GM23338 (cell line): ENCODE results near the gene IQCK. TPM values are rescaled to one million over a fixed set of nuclear protein-coding genes. Genes with fewer than 3 reads are reported as not detected.

Experiments
- ATAC-seq: fragments of 200-7000 bp; cut with Tn5 transposase; 3 replicates; pipeline ENCODE4 v1.9.1; 2020
- DNase-seq: peaks from one replicate; pipeline ENCODE4 v3.0.0-alpha.2; 2015; ENCODE audit warnings: low spot score
- H2AFZ ChIP-seq: fragments of 200-600 bp; sonication (generic); 2 replicates; pipeline ENCODE4 v1.8.0; 2016; ENCODE audit warnings: antibody characterized with exemption, mild to moderate bottlenecking, moderate library complexity
- H3F3A ChIP-seq: fragments of 200-600 bp; sonication (generic); replicated peaks from 2 replicates; pipeline ENCODE4 v1.8.0; 2017; ENCODE audit warnings: antibody characterized with exemption, mixed run types, low read depth
- H3K27ac ChIP-seq: fragments of 200-600 bp; sonication (generic); 2 replicates; pipeline ENCODE4 v1.6.1; 2016; ENCODE audit warnings: low read depth
- H3K27me3 ChIP-seq: fragments of 200-600 bp; sonication (generic); 2 replicates; pipeline ENCODE4 v1.8.0; 2016; ENCODE audit warnings: mild to moderate bottlenecking, mixed run types, moderate library complexity; ENCODE audit not compliant: insufficient read depth
- H3K36me3 ChIP-seq: fragments of 200-600 bp; sonication (generic); 2 replicates; pipeline ENCODE4 v1.8.0; 2016; ENCODE audit warnings: mild to moderate bottlenecking; ENCODE audit not compliant: insufficient read depth
- H3K4me1 ChIP-seq: fragments of 200-600 bp; sonication (generic); 2 replicates; pipeline ENCODE4 v1.8.0; 2016; ENCODE audit warnings: mild to moderate bottlenecking, moderate library complexity; ENCODE audit not compliant: insufficient read depth
- H3K4me2 ChIP-seq: fragments of 200-600 bp; sonication (generic); 2 replicates; pipeline ENCODE4 v1.7.1; 2017; ENCODE audit warnings: mixed run types
- H3K4me3 ChIP-seq: fragments of 200-600 bp; sonication (generic); 2 replicates; pipeline ENCODE4 v1.6.1; 2016; ENCODE audit warnings: mixed run types
- H3K79me2 ChIP-seq: fragments of 200-600 bp; sonication (generic); replicated peaks from 2 replicates; pipeline ENCODE4 v1.8.0; 2017; ENCODE audit warnings: mild to moderate bottlenecking; ENCODE audit not compliant: insufficient read depth
- H3K9me2 ChIP-seq: fragments of 200-600 bp; sonication (generic); 2 replicates; pipeline ENCODE4 v1.8.0; 2017; ENCODE audit not compliant: insufficient read depth
- H4K20me1 ChIP-seq: fragments of 200-600 bp; sonication (generic); replicated peaks from 2 replicates; pipeline ENCODE4 v1.8.0; 2017; ENCODE audit warnings: mild to moderate bottlenecking; ENCODE audit not compliant: insufficient read depth
- H3K27ac Mint-ChIP-seq: 2 replicates; pipeline ENCODE4 v1.8.0; 2020; ENCODE audit warnings: inconsistent platforms, mild to moderate bottlenecking, moderate library complexity, mixed read lengths
- H3K27me3 Mint-ChIP-seq: 3 replicates; pipeline ENCODE4 v1.8.0; 2022; ENCODE audit warnings: low read depth, mild to moderate bottlenecking, moderate library complexity, mixed read lengths, inconsistent platforms; ENCODE audit not compliant: insufficient read depth, poor library complexity
- H3K36me3 Mint-ChIP-seq: 3 replicates; pipeline ENCODE4 v1.8.0; 2021; ENCODE audit warnings: low read depth, mild to moderate bottlenecking, inconsistent platforms, moderate library complexity, mixed read lengths
- H3K4me1 Mint-ChIP-seq: 3 replicates; pipeline ENCODE4 v1.8.0; 2020; ENCODE audit warnings: mild to moderate bottlenecking, inconsistent platforms, mixed read lengths
- H3K4me3 Mint-ChIP-seq: 3 replicates; pipeline ENCODE4 v1.8.0; 2021; ENCODE audit warnings: moderate library complexity, mild to moderate bottlenecking, inconsistent platforms, mixed read lengths
- H3K9me3 Mint-ChIP-seq: 3 replicates; pipeline ENCODE4 v1.8.0; 2020; ENCODE audit warnings: moderate library complexity, mild to moderate bottlenecking, inconsistent platforms, mixed read lengths
- CREB1 ChIP-seq: fragments of 250-450 bp; sonication (Bioruptor Pico); IDR thresholded peaks from 2 replicates; pipeline ENCODE4 v1.5.0; 2020; ENCODE audit warnings: low read depth, mild to moderate bottlenecking, moderate library complexity
- ETS1 ChIP-seq: IDR thresholded peaks from 2 replicates; pipeline ENCODE4 v1.6.1; 2016; ENCODE audit warnings: antibody characterized with exemption
- EZH2phosphoT487 ChIP-seq: fragments of 200-600 bp; sonication (generic); IDR thresholded peaks from one replicate; pipeline ENCODE4 v1.8.1; 2018; ENCODE audit warnings: antibody characterized with exemption; ENCODE audit not compliant: unreplicated experiment
- JUNB ChIP-seq: IDR thresholded peaks from one replicate; pipeline ENCODE4 v1.6.1; 2016; ENCODE audit warnings: antibody characterized with exemption; ENCODE audit not compliant: unreplicated experiment
- NANOG ChIP-seq: IDR thresholded peaks from 2 replicates; pipeline ENCODE4 v1.6.1; 2016; ENCODE audit warnings: antibody characterized with exemption, borderline replicate concordance
- REST ChIP-seq: IDR thresholded peaks from one replicate; pipeline ENCODE4 v1.6.1; 2018; ENCODE audit warnings: antibody characterized with exemption; ENCODE audit not compliant: unreplicated experiment
- ZNF114 ChIP-seq: fragments of 250-450 bp; sonication (Bioruptor Pico); IDR thresholded peaks from 2 replicates; pipeline ENCODE4 v1.5.0; 2020; ENCODE audit warnings: mild to moderate bottlenecking, moderate library complexity
- ZNF331 ChIP-seq: fragments of 250-450 bp; sonication (Bioruptor Pico); IDR thresholded peaks from 2 replicates; pipeline ENCODE4 v1.5.0; 2020; ENCODE audit warnings: low read depth, mild to moderate bottlenecking, moderate library complexity
- ZNF462 ChIP-seq: fragments of 250-450 bp; sonication (Bioruptor Pico); IDR thresholded peaks from 2 replicates; pipeline ENCODE4 v1.5.0; 2020; ENCODE audit warnings: mild to moderate bottlenecking, moderate library complexity
- polyA plus RNA-seq: library from polyadenylated mRNA; unstranded; fragments of >200 nt; fragmentation: Nextera tagmentation; extraction: Ambion mirVana; gene quantifications from 2 replicates; pipeline ENCODE4 v1.2.1, GENCODE V29; 2016
- total RNA-seq: library from RNA; depleted of rRNA; stranded (reverse); fragments of >200 nt; shearing (Covaris generic); gene quantifications from 2 replicates; pipeline ENCODE4 v1.2.3, GENCODE V29; 2014

IQCK gene
- total and polyA plus RNA-seq, 2 experiments from 2014 or later: 7.6 to 10.0 TPM

GRCh38 chr16:19705146-19705501 lies 12.9 kb upstream of the IQCK start:
- H4K20me1 ChIP-seq: peaks cover 50% of the 10 kb centered on the region
- Mint-ChIP-seq H3K27me3 (peaks cover 13% of the 10 kb centered on the region), H3K27ac (no peak overlapping the region), H3K4me3 (no peak overlapping the region), H3K4me1 (peaks cover 27% of the 10 kb centered on the region), H3K9me3 (peaks cover 2% of the 10 kb centered on the region; the same call in 1 of the 3 replicates), H3K36me3 (peaks cover 99% of the 10 kb centered on the region)
- H3K9me2 ChIP-seq: no peaks in the 10 kb centered on the region
- H3K27me3 ChIP-seq: no peaks in the 10 kb centered on the region
- no peak overlapping the region for H3K4me3 ChIP-seq
- H3F3A ChIP-seq: 0 out of 2 replicates have a peak, but pooled peaks cover 7% of the 10 kb centered on the region
- no peak for DNase-seq
- H3K79me2 ChIP-seq: peaks cover 57% of the 10 kb centered on the region
- no peak overlapping the region for H3K4me2 ChIP-seq
- TF ChIP-seq ZNF331 (no peak), REST (no peak), ZNF114 (CRISPR knock-in tag) (no peak), ETS1 (no peak), JUNB (no peak), CREB1 (CRISPR knock-in tag) (no peak), ZNF462 (CRISPR knock-in tag) (no peak), NANOG (no peak), EZH2phosphoT487 (no peak)
- H3K27ac ChIP-seq: no peak overlapping the region
- H3K36me3 ChIP-seq: peaks cover 52% of the 10 kb centered on the region
- ATAC-seq: no peak
- no peak overlapping the region for H2AFZ ChIP-seq
- H3K4me1 ChIP-seq: peaks cover 13% of the 10 kb centered on the region
